ENCODE data around the gene PROCR. TPM values are rescaled to one million over a fixed set of nuclear protein-coding genes. Genes with fewer than 3 reads are reported as not detected.

Gene PROCR
- total and polyA plus RNA-seq, 2 donors (not counting 1 experiment from before 2014, with no cell fraction given): 24.5 to 50.5 TPM

DNA sequence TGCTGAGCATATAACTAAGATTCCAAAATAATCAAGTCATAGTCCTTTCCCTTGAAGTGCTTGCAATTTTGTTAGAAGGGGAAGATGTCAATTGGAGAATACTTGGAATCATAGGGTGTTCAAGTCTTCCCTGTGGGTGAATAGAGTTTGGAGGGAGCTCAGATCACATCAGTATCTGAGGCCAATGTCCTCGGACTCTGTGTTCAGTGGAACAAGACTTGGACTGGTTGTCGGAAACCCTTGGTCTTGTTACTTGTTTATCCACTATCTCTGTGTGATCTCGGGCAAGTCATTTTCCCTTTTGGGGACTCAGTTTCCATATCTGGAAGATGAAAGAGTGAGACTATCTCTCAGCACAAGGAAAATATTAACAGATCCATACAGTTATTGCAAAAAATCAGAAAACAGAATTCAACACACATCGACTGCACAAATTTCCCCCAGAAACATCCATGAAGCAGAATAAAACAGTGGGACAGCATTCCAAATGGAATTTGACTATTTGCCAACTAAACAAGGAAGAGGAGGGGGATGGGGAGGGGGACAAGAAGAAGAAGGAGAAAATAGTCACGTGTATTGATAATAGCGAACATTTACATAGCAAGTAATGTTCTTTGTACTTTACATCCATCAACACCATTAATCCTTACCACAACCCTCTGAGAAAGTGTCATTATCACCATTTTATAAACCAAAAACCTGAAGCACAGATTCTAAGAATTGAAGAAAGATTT is 20.9 kb upstream of the PROCR start:
- DNase-seq (ENCODE audit: low read depth in 2 of 2): no peak

DNA sequence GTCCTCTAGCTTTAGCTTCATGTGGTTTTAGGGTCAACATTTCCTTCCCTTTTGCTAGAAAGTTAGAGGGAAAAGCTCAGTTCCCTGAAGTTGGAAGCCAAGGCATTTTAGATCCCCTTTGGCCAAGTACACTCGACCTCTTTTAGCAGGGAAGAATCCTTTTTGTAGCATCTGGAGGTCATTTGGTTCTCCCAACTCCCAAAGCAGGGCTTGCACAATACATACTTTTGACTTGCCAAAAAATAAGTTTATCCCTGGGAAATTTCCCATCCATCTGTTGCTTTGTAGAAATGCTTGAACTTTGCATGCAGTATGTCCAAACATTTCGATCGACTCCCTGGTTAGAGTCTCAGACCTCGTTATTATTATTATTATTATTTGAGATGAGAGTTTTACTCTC is 20.1 kb upstream of the PROCR start:
- Histone ChIP-seq H3K9me3 (ENCODE audit: control insufficient read depth, insufficient read depth, low read depth, low read length) (no peaks in the 10 kb centered on the region), H3K4me3 (replicated peaks in 1 of 4; ENCODE audit: control extremely low read depth in 1 of 4, insufficient read depth in 1 of 4, low read depth in 3 of 4, low read length in 4 of 4) (no peak overlapping the region), H2AFZ (ENCODE audit: low read length) (no peak overlapping the region), H3K27me3 (ENCODE audit: control insufficient read depth, insufficient read depth, low read length) (no peaks in the 10 kb centered on the region), H3K4me2 (ENCODE audit: extremely low read depth, insufficient read depth, low read length) (no peak overlapping the region), H4K20me1 (ENCODE audit: control insufficient read depth, extremely low read depth, insufficient read depth, low read length) (no peaks in the 10 kb centered on the region), H3K9ac (ENCODE audit: insufficient read depth, low read length) (no peak overlapping the region), H3K79me2 (ENCODE audit: control insufficient read depth, insufficient read depth, low read length) (no peaks in the 10 kb centered on the region), H3K4me1 (ENCODE audit: control insufficient read depth, extremely low read depth, insufficient read depth, low read length) (peaks cover 5% of the 10 kb centered on the region), H3K27ac (ENCODE audit: insufficient read depth, low read length) (no peak overlapping the region), H3K36me3 (ENCODE audit: control insufficient read depth, insufficient read depth, low read length) (no peaks in the 10 kb centered on the region)
- DNase-seq (ENCODE audit: low read depth in 2 of 2): peak in 1 of 2 donors; percentile 90
- TF ChIP-seq, protein P1, sequence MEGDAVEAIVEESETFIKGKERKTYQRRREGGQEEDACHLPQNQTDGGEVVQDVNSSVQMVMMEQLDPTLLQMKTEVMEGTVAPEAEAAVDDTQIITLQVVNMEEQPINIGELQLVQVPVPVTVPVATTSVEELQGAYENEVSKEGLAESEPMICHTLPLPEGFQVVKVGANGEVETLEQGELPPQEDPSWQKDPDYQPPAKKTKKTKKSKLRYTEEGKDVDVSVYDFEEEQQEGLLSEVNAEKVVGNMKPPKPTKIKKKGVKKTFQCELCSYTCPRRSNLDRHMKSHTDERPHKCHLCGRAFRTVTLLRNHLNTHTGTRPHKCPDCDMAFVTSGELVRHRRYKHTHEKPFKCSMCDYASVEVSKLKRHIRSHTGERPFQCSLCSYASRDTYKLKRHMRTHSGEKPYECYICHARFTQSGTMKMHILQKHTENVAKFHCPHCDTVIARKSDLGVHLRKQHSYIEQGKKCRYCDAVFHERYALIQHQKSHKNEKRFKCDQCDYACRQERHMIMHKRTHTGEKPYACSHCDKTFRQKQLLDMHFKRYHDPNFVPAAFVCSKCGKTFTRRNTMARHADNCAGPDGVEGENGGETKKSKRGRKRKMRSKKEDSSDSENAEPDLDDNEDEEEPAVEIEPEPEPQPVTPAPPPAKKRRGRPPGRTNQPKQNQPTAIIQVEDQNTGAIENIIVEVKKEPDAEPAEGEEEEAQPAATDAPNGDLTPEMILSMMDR (conservative IDR thresholded peaks at IDR 0.05 in 1 of 2, IDR thresholded peaks at IDR 0.05 in 1 of 2; ENCODE audit: low read depth in 1 of 2, low read length in 2 of 2): no peak
- TF ChIP-seq EZH2 (IDR thresholded peaks at IDR 0.05; ENCODE audit: low read length, missing control alignments): no peak

More for the DNA sequence above, 20.9 kb upstream of the PROCR start:
- TF ChIP-seq EZH2 (IDR thresholded peaks at IDR 0.05; ENCODE audit: low read length, missing control alignments): no peak
- TF ChIP-seq, protein P1 (conservative IDR thresholded peaks at IDR 0.05 in 1 of 2, IDR thresholded peaks at IDR 0.05 in 1 of 2; ENCODE audit: low read depth in 1 of 2, low read length in 2 of 2): no peak
- Histone ChIP-seq H3K27me3 (ENCODE audit: control insufficient read depth, insufficient read depth, low read length) (no peaks in the 10 kb centered on the region), H3K9me3 (ENCODE audit: control insufficient read depth, insufficient read depth, low read depth, low read length) (no peaks in the 10 kb centered on the region), H3K36me3 (ENCODE audit: control insufficient read depth, insufficient read depth, low read length) (no peaks in the 10 kb centered on the region), H3K79me2 (ENCODE audit: control insufficient read depth, insufficient read depth, low read length) (peaks cover 2% of the 10 kb centered on the region), H3K9ac (ENCODE audit: insufficient read depth, low read length) (no peak overlapping the region), H3K4me3 (replicated peaks in 1 of 4; ENCODE audit: control extremely low read depth in 1 of 4, insufficient read depth in 1 of 4, low read depth in 3 of 4, low read length in 4 of 4) (no peak overlapping the region), H3K4me1 (ENCODE audit: control insufficient read depth, extremely low read depth, insufficient read depth, low read length) (peaks cover 5% of the 10 kb centered on the region), H3K4me2 (ENCODE audit: extremely low read depth, insufficient read depth, low read length) (no peak overlapping the region), H4K20me1 (ENCODE audit: control insufficient read depth, extremely low read depth, insufficient read depth, low read length) (no peaks in the 10 kb centered on the region), H2AFZ (ENCODE audit: low read length) (no peak overlapping the region), H3K27ac (ENCODE audit: insufficient read depth, low read length) (no peak overlapping the region)

GRCh38 chr20:35155936-35156335 is 15.9 kb upstream of the PROCR start:
- H3K36me3 ChIP-seq (ENCODE audit: control insufficient read depth, insufficient read depth, low read length): no peaks in the 10 kb centered on the region
- no peaks in the 10 kb centered on the region for H3K79me2 ChIP-seq (ENCODE audit: control insufficient read depth, insufficient read depth, low read length)
- no peak overlapping the region for H3K4me2 ChIP-seq (ENCODE audit: extremely low read depth, insufficient read depth, low read length)
- no peaks in the 10 kb centered on the region for H3K27me3 ChIP-seq (ENCODE audit: control insufficient read depth, insufficient read depth, low read length)
- no peaks in the 10 kb centered on the region for H3K4me1 ChIP-seq (ENCODE audit: control insufficient read depth, extremely low read depth, insufficient read depth, low read length)
- no peaks in the 10 kb centered on the region for H3K9me3 ChIP-seq (ENCODE audit: control insufficient read depth, insufficient read depth, low read depth, low read length)
- DNase-seq (ENCODE audit: low read depth in 2 of 2): no peak
- H3K27ac ChIP-seq (ENCODE audit: insufficient read depth, low read length): no peak overlapping the region
- no peaks in the 10 kb centered on the region for H4K20me1 ChIP-seq (ENCODE audit: control insufficient read depth, extremely low read depth, insufficient read depth, low read length)
- TF ChIP-seq, protein P1 (conservative IDR thresholded peaks at IDR 0.05 in 1 of 2, IDR thresholded peaks at IDR 0.05 in 1 of 2; ENCODE audit: low read depth in 1 of 2, low read length in 2 of 2): no peak
- no peak for TF ChIP-seq EZH2 (IDR thresholded peaks at IDR 0.05; ENCODE audit: low read length, missing control alignments)
- no peak overlapping the region for H3K4me3 ChIP-seq (replicated peaks in 1 of 4; ENCODE audit: control extremely low read depth in 1 of 4, insufficient read depth in 1 of 4, low read depth in 3 of 4, low read length in 4 of 4)
- H3K9ac ChIP-seq (ENCODE audit: insufficient read depth, low read length): no peak overlapping the region
- H2AFZ ChIP-seq (ENCODE audit: low read length): no peak overlapping the region
